ENCODE results near the gene DNAAF5. TPM values are rescaled to one million over a fixed set of nuclear protein-coding genes. Genes with fewer than 3 reads are reported as not detected.

Gene DNAAF5
- total and polyA plus RNA-seq, 2 of the 13 experiments (the other 11 are each of a cell fraction or from before 2014, with no cell fraction given) = 11.9 to 21.5 TPM

DNA sequence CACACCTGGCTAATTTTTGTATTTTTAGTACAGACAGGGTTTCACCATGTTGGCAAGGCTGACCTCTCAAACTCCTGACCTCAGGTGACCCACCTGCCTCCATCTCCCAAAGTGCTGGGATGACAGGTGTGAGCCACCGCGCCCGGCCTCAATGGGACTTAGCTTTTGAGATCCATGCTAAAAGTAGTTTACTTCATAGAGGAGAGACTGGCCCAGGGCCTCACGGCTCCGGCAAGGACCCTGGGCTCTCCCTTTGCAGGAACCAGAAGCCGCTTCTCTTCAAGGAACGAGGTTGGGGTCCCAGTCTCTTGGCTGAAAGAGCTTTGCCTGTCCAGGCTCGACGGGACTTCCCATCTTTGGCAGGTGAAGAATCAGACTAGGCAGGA, 30.1 kb upstream of the DNAAF5 start (continued):
- TF ChIP-seq, protein P1, sequence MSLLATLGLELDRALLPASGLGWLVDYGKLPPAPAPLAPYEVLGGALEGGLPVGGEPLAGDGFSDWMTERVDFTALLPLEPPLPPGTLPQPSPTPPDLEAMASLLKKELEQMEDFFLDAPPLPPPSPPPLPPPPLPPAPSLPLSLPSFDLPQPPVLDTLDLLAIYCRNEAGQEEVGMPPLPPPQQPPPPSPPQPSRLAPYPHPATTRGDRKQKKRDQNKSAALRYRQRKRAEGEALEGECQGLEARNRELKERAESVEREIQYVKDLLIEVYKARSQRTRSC (CRISPR knock-in tag; IDR thresholded peaks at IDR 0.05; ENCODE audit: low read depth) = no peak

DNA sequence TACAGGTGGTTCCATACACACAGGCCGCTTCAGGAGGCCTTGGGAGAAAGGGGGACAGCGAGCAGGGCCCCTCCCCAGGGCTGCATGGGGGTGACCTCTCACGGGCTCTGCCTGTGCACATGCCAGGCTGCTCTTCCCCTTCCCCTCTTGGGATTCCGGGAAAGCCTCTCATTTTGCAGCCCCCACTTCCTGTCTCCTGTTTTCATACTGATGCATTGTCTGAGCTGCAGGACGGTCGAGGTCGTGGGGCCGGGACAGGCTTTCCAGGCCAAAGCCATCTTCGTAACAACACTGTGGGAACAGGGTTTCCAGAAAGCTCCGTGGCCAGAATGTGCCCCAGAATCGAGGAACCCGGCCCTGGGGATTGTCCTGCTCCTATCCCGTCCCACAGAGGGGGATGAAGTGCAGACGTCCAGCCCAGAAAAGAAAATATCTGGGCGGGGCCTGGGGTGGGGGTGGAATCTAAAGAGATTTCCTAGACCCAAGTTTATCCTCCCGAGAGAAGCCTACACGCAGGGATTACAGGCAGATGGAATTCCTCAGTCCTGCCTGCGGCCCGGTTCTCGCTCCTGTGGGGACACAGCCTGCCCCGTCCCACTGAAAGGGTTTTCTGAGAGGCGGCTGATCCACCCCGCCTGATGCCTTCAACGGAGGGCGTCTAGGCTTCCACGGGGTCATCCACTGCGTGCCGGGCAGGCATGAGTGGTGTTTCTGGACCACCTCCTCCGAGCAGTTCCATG, 29.5 kb upstream of the DNAAF5 start:
- BruUV-seq (replicated peaks) = no TSS peak
- TF ChIP-seq BRD4 (CRISPR knock-in tag; IDR thresholded peaks at IDR 0.05) (no peak), PTBP1 (IDR thresholded peaks at IDR 0.05; ENCODE audit: low read depth, low read length, poor library complexity, severe bottlenecking) (no peak), SIN3B (IDR thresholded peaks at IDR 0.05; ENCODE audit: low read length) (no peak), ZNF564 (CRISPR knock-in tag; IDR thresholded peaks at IDR 0.05) (no peak), ZNF619 (CRISPR knock-in tag; IDR thresholded peaks at IDR 0.05) (no peak), ZNF274 (CRISPR knock-in tag; IDR thresholded peaks at IDR 0.05) (no peak), ZC3H4 (CRISPR knock-in tag; IDR thresholded peaks at IDR 0.05; ENCODE audit: borderline replicate concordance) (no peak), SOX5 (CRISPR knock-in tag; IDR thresholded peaks at IDR 0.05; ENCODE audit: borderline replicate concordance) (no peak), HMG20B (CRISPR knock-in tag; conservative IDR thresholded peaks at IDR 0.05) (no peak), ETV5 (CRISPR knock-in tag; IDR thresholded peaks at IDR 0.05; ENCODE audit: borderline replicate concordance) (no peak), ZFP36 (IDR thresholded peaks at IDR 0.05; ENCODE audit: borderline replicate concordance, low read depth, low read length, partially characterized antibody) (no peak), BRCA1 (CRISPR knock-in tag; IDR thresholded peaks at IDR 0.05) (no peak)
- TF ChIP-seq, protein P2, sequence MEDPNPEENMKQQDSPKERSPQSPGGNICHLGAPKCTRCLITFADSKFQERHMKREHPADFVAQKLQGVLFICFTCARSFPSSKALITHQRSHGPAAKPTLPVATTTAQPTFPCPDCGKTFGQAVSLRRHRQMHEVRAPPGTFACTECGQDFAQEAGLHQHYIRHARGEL (CRISPR knock-in tag; IDR thresholded peaks at IDR 0.05) = no peak
- TF ChIP-seq, protein P3, sequence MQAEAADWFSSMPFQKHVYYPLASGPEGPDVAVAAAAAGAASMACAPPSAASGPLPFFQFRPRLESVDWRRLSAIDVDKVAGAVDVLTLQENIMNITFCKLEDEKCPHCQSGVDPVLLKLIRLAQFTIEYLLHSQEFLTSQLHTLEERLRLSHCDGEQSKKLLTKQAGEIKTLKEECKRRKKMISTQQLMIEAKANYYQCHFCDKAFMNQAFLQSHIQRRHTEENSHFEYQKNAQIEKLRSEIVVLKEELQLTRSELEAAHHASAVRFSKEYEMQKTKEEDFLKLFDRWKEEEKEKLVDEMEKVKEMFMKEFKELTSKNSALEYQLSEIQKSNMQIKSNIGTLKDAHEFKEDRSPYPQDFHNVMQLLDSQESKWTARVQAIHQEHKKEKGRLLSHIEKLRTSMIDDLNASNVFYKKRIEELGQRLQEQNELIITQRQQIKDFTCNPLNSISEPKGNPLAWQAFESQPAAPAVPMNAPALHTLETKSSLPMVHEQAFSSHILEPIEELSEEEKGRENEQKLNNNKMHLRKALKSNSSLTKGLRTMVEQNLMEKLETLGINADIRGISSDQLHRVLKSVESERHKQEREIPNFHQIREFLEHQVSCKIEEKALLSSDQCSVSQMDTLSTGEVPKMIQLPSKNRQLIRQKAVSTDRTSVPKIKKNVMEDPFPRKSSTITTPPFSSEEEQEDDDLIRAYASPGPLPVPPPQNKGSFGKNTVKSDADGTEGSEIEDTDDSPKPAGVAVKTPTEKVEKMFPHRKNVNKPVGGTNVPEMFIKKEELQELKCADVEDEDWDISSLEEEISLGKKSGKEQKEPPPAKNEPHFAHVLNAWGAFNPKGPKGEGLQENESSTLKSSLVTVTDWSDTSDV (CRISPR knock-in tag; IDR thresholded peaks at IDR 0.05) = no peak
- TF ChIP-seq, protein P4, sequence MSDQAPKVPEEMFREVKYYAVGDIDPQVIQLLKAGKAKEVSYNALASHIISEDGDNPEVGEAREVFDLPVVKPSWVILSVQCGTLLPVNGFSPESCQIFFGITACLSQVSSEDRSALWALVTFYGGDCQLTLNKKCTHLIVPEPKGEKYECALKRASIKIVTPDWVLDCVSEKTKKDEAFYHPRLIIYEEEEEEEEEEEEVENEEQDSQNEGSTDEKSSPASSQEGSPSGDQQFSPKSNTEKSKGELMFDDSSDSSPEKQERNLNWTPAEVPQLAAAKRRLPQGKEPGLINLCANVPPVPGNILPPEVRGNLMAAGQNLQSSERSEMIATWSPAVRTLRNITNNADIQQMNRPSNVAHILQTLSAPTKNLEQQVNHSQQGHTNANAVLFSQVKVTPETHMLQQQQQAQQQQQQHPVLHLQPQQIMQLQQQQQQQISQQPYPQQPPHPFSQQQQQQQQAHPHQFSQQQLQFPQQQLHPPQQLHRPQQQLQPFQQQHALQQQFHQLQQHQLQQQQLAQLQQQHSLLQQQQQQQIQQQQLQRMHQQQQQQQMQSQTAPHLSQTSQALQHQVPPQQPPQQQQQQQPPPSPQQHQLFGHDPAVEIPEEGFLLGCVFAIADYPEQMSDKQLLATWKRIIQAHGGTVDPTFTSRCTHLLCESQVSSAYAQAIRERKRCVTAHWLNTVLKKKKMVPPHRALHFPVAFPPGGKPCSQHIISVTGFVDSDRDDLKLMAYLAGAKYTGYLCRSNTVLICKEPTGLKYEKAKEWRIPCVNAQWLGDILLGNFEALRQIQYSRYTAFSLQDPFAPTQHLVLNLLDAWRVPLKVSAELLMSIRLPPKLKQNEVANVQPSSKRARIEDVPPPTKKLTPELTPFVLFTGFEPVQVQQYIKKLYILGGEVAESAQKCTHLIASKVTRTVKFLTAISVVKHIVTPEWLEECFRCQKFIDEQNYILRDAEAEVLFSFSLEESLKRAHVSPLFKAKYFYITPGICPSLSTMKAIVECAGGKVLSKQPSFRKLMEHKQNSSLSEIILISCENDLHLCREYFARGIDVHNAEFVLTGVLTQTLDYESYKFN (CRISPR knock-in tag; conservative IDR thresholded peaks at IDR 0.05) = no peak

More for the DNA sequence above, 29.5 kb upstream of the DNAAF5 start:
- Histone ChIP-seq H3K27me3 (ENCODE audit: control insufficient read depth in 1 of 2, insufficient read depth in 2 of 2, low read length in 2 of 2) (no peaks in the 10 kb centered on the region), H3K9ac (ENCODE audit: insufficient read depth, low read depth, low read length) (no peak overlapping the region), H3K79me2 (ENCODE audit: insufficient read depth, low read length) (no peaks in the 10 kb centered on the region), H2AFZ (ENCODE audit: low read length) (no peak overlapping the region), H3K4me3 (replicated peaks in 1 of 3; ENCODE audit: insufficient read depth in 1 of 3, low read depth in 2 of 3, low read length in 3 of 3) (no peak overlapping the region), H4K20me1 (ENCODE audit: insufficient read depth, low read length) (no peaks in the 10 kb centered on the region), H3K36me3 (replicated peaks in 1 of 2; ENCODE audit: control insufficient read depth in 1 of 2, insufficient read depth in 2 of 2, low read length in 2 of 2) (peaks cover 3 to 20% of the 10 kb centered on the region in 2 experiments; a peak in 4 of 5 replicates), H3K27ac (ENCODE audit: extremely low read length, insufficient read depth, low read length) (no peak overlapping the region), H3K4me1 (ENCODE audit: insufficient read depth, low read length) (no peaks in the 10 kb centered on the region), H3K9me3 (ENCODE audit: low read length) (no peaks in the 10 kb centered on the region), H3K4me2 (ENCODE audit: low read depth, low read length) (no peak overlapping the region)
- WGBS (ENCODE audit: low lambda C conversion rate) = 96% methylated on average over 17 of the region's 29 CpGs
- DNase-seq (ENCODE audit: low spot score) (no peak), ATAC-seq (no peak), FAIRE-seq (no peak)
- in situ Hi-C loops (cut with HindIII; ENCODE audit: extremely low pct_ligation_motif_present, low pct_unique_long_range_greater_than_20kb) = no loop called here
- ChIA-PET CTCF (ENCODE audit: low intra/inter-chr PET ratio, low total read pairs) (no interaction called here), POLR2A (no interaction called here)
- intact Hi-C loops (cut with micrococcal nuclease; ENCODE audit: unreplicated experiment) = no loop called here

All from HepG2 (cell line).